ENCODE data around the gene MRPL58. TPM values are rescaled to one million over a fixed set of nuclear protein-coding genes. Genes with fewer than 3 reads are reported as not detected.
"Not testable (repeated sequence)": the region's sequence is repeated elsewhere in the genome, so short reads cannot be mapped to it uniquely, and the experiment has no call there.

Gene MRPL58
- total RNA-seq, 1 donor from 2014 or later, result 31.8 TPM

- TF ChIP-seq CTCF (IDR thresholded peaks at IDR 0.05), result no peak
- ATAC-seq (ENCODE audit: low read depth) (no peak), DNase-seq (no peak)
- Mint-ChIP-seq H3K27ac (peak overlapping the region; percentile 89), H3K4me1 (peaks cover 29% of the 10 kb centered on the region), H3K9me3 (no peaks in the 10 kb centered on the region), H3K4me3 (peak overlapping the region; percentile 97), H3K27me3 (no peaks in the 10 kb centered on the region), H3K36me3 (ENCODE audit: low read depth) (peaks cover 27% of the 10 kb centered on the region)
- CTCF ChIA-PET, result interaction anchor here (0.6 to 3.7 kb wide), 11 partner anchors 19 to 189 kb away, joined by 3 to 33 read pairs (median 3); partner anchors contain the start of genes ATP5PD, CDR2L and KCTD2
- POLR2A ChIA-PET, result interaction anchor here (0.5 to 3.0 kb wide), 28 partner anchors 12 to 842 kb away, joined by 3 to 28 read pairs (median 5); partner anchors contain the start of genes ARMC7, ATP5PD, CDR2L and FDXR
- intact Hi-C loops (cut with micrococcal nuclease), result no loop called here
Measured at GRCh38 chr17:75013092-75013559, 656 bp downstream of the MRPL58 start.

GRCh38 chr17:75019146-75019545 is 6.7 kb downstream of the MRPL58 start:
- DNase-seq, result no peak
- ATAC-seq (ENCODE audit: low read depth), result no peak
- no peaks in the 10 kb centered on the region for H3K27me3 Mint-ChIP-seq
- ChIA-PET CTCF (no interaction called here), POLR2A (interaction anchor here (0.6 kb wide), 1 partner anchor 58 kb away, joined by 5 read pairs; no protein-coding TSS in a partner anchor)
- no peak for TF ChIP-seq CTCF (IDR thresholded peaks at IDR 0.05)
- H3K4me1 Mint-ChIP-seq, result peaks cover 10% of the 10 kb centered on the region
- no peak overlapping the region for H3K4me3 Mint-ChIP-seq
- H3K27ac Mint-ChIP-seq, result no peak overlapping the region
- intact Hi-C loops (cut with micrococcal nuclease), result no loop called here
- H3K36me3 Mint-ChIP-seq (ENCODE audit: low read depth), result peaks cover 61% of the 10 kb centered on the region
- H3K9me3 Mint-ChIP-seq, result no peaks in the 10 kb centered on the region

GRCh38 chr17:75019710-75020109 is 7.2 kb downstream of the MRPL58 start:
- Mint-ChIP-seq H3K9me3 (no peaks in the 10 kb centered on the region), H3K4me3 (no peak overlapping the region), H3K4me1 (peaks cover 10% of the 10 kb centered on the region), H3K36me3 (ENCODE audit: low read depth) (peaks cover 59% of the 10 kb centered on the region), H3K27ac (no peak overlapping the region), H3K27me3 (no peaks in the 10 kb centered on the region)
- ATAC-seq (ENCODE audit: low read depth), result no peak
- no peak for DNase-seq
- TF ChIP-seq CTCF (IDR thresholded peaks at IDR 0.05), result no peak
- POLR2A ChIA-PET, result interaction anchor here (0.6 to 0.7 kb wide), 2 partner anchors 58 kb away, joined by 5 read pairs; no protein-coding TSS in a partner anchor
- intact Hi-C loops (cut with micrococcal nuclease), result no loop called here
- CTCF ChIA-PET, result no interaction called here

GRCh38 chr17:75020331-75021110 is 8.1 kb downstream of the MRPL58 start:
- TF ChIP-seq CTCF (IDR thresholded peaks at IDR 0.05), result no peak
- H3K27me3 Mint-ChIP-seq, result no peaks in the 10 kb centered on the region
- intact Hi-C loops (cut with micrococcal nuclease), result no loop called here
- peaks cover 10% of the 10 kb centered on the region for H3K4me1 Mint-ChIP-seq
- DNase-seq (no peak), ATAC-seq (ENCODE audit: low read depth) (no peak)
- ChIA-PET CTCF (no interaction called here), POLR2A (no interaction called here)
- no peak overlapping the region for H3K4me3 Mint-ChIP-seq
- H3K27ac Mint-ChIP-seq, result no peak overlapping the region
- no peaks in the 10 kb centered on the region for H3K9me3 Mint-ChIP-seq
- peaks cover 57% of the 10 kb centered on the region for H3K36me3 Mint-ChIP-seq (ENCODE audit: low read depth)

- no peak for TF ChIP-seq CTCF (IDR thresholded peaks at IDR 0.05)
- Mint-ChIP-seq H3K9me3 (peaks cover 6% of the 10 kb centered on the region), H3K36me3 (ENCODE audit: low read depth) (peaks cover 31% of the 10 kb centered on the region), H3K27ac (no peak overlapping the region), H3K4me1 (peaks cover 10% of the 10 kb centered on the region), H3K4me3 (no peak overlapping the region), H3K27me3 (no peaks in the 10 kb centered on the region)
- ATAC-seq (ENCODE audit: low read depth) (no peak), DNase-seq (no peak)
- POLR2A ChIA-PET, result interaction anchor here (0.6 to 1.6 kb wide), 5 partner anchors 10 to 272 kb away, joined by 3 to 4 read pairs (median 3); partner anchors contain the start of genes CDR2L and MRPL58
- CTCF ChIA-PET, result interaction anchor here (1.2 to 1.6 kb wide), 3 partner anchors 13 to 177 kb away, joined by 3 to 5 read pairs (median 3); no protein-coding TSS in a partner anchor
- intact Hi-C loops (cut with micrococcal nuclease), result no loop called here
Measured at GRCh38 chr17:75024686-75025397, 12.4 kb downstream of the MRPL58 start.

GRCh38 chr17:75025398-75025734 is 12.9 kb downstream of the MRPL58 start:
- H3K4me1 Mint-ChIP-seq, result peaks cover 10% of the 10 kb centered on the region
- H3K9me3 Mint-ChIP-seq; H3K4me3 Mint-ChIP-seq; ATAC-seq (ENCODE audit: low read depth); H3K27me3 Mint-ChIP-seq; H3K27ac Mint-ChIP-seq; DNase-seq; intact Hi-C loops (cut with micrococcal nuclease): not testable (repeated sequence)
- POLR2A ChIA-PET, result interaction anchor here (0.6 to 1.6 kb wide), 3 partner anchors 13 to 222 kb away, joined by 3 to 4 read pairs (median 3); partner anchors contain the start of genes CDR2L and MRPL58
- H3K36me3 Mint-ChIP-seq (ENCODE audit: low read depth), result peaks cover 27% of the 10 kb centered on the region
- CTCF ChIA-PET, result interaction anchor here (1.6 kb wide), 1 partner anchor 13 kb away, joined by 3 read pairs; no protein-coding TSS in a partner anchor

GRCh38 chr17:75026650-75027049 is 14.2 kb downstream of the MRPL58 start:
- DNase-seq; intact Hi-C loops (cut with micrococcal nuclease); H3K27ac Mint-ChIP-seq; H3K27me3 Mint-ChIP-seq; CTCF ChIA-PET; H3K4me3 Mint-ChIP-seq; H3K9me3 Mint-ChIP-seq; ATAC-seq (ENCODE audit: low read depth): not testable (repeated sequence)
- POLR2A ChIA-PET, result interaction anchor here (0.6 kb wide), 1 partner anchor 34 kb away, joined by 3 read pairs; no protein-coding TSS in a partner anchor
- Mint-ChIP-seq H3K36me3 (ENCODE audit: low read depth) (peaks cover 14% of the 10 kb centered on the region), H3K4me1 (peaks cover 10% of the 10 kb centered on the region)
